Spleen (tissue), 7 donors: ENCODE results near the gene GCSAM.

Experiments
- POLR2A ChIP-seq, 3 donors: fragments of 450-650 bp; IDR thresholded peaks; one replicate each; pipeline ENCODE4 v1.5.1; 2017; ENCODE audit warnings: antibody characterized with exemption in 3 of 3, mild to moderate bottlenecking in 1 of 3
- POLR2AphosphoS5 ChIP-seq, 3 donors: sonication (generic); formaldehyde crosslinking; IDR thresholded peaks; one replicate each; pipeline ENCODE4 v1.5.1; 2017; ENCODE audit warnings: antibody characterized with exemption in 3 of 3
- TF ChIP-seq, protein P1 (sequence below), 11 experiments: fragments of 200-600 bp in 7 of 11; fragments of 450-650 bp in 4 of 11; sonication (generic) in 4 of 11; IDR thresholded peaks in 8 of 11; conservative IDR thresholded peaks in 3 of 11; 1 replicate in 7 of 11; 2 replicates in 4 of 11; pipeline versions ENCODE4 v1.4.0 to v1.8.0; 2016 to 2021; ENCODE audit warnings: antibody characterized with exemption in 11 of 11, inconsistent platforms in 4 of 11, mild to moderate bottlenecking in 1 of 11
- donor health status: DM: no; HTN: no; CAD: no; lungs with moderate emphysema.
- donor health status: DM: no; HTN: no; CAD: no.
- donor health status: DM: no; HTN: no; CAD: no.

DNA sequence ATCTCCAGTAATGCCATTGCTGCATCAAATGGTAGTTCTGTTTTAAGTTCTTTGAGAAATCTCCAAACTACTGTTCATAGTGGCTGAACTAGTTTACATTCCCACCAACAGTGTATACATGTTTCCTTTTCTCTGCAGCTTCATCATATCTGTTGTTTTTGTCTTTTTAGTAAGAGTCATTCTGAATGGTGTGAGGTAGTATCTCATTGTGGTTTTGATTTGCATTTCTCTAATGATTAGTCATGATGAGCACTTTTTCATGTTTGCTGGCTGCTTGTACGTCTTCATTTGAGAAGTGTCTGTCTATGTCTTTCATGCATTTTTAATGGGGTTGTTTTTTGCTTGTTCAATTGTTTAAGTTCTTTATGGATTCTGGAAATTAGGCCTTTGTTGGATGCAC, 10.2 kb upstream of the GCSAM start:
- TF ChIP-seq POLR2A (IDR thresholded peaks at IDR 0.05) (no peak), POLR2AphosphoS5 (IDR thresholded peaks at IDR 0.05) (no peak)
- TF ChIP-seq, protein P1, sequence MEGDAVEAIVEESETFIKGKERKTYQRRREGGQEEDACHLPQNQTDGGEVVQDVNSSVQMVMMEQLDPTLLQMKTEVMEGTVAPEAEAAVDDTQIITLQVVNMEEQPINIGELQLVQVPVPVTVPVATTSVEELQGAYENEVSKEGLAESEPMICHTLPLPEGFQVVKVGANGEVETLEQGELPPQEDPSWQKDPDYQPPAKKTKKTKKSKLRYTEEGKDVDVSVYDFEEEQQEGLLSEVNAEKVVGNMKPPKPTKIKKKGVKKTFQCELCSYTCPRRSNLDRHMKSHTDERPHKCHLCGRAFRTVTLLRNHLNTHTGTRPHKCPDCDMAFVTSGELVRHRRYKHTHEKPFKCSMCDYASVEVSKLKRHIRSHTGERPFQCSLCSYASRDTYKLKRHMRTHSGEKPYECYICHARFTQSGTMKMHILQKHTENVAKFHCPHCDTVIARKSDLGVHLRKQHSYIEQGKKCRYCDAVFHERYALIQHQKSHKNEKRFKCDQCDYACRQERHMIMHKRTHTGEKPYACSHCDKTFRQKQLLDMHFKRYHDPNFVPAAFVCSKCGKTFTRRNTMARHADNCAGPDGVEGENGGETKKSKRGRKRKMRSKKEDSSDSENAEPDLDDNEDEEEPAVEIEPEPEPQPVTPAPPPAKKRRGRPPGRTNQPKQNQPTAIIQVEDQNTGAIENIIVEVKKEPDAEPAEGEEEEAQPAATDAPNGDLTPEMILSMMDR (IDR thresholded peaks at IDR 0.05 in 8 of 11, conservative IDR thresholded peaks at IDR 0.05 in 3 of 11) = no peak
